ENCODE results near the gene PRKN.

PRKN gene

GRCh38 chr6:162671580-162672165, 55.9 kb downstream of the PRKN start:
- DNase-seq, result no peak

- DNase-seq, result no peak
Measured at GRCh38 chr6:162670345-162670744, 57.2 kb downstream of the PRKN start.

GRCh38 chr6:162666246-162666645, 61.3 kb downstream of the PRKN start:
- no peak for DNase-seq

GRCh38 chr6:162653808-162654207, 73.8 kb downstream of the PRKN start:
- no peak for DNase-seq

- DNase-seq, result no peak
Measured at GRCh38 chr6:162651505-162651904, 76.1 kb downstream of the PRKN start.

- no peak for DNase-seq
Measured at GRCh38 chr6:162649271-162649670, 78.3 kb downstream of the PRKN start.

GRCh38 chr6:162644153-162644552, 83.4 kb downstream of the PRKN start:
- DNase-seq, result no peak

GRCh38 chr6:162640756-162641155, 86.8 kb downstream of the PRKN start:
- DNase-seq, result no peak

GRCh38 chr6:162639951-162640350, 87.6 kb downstream of the PRKN start:
- no peak for DNase-seq

- DNase-seq, result no peak
Measured at GRCh38 chr6:162638931-162639574, 88.5 kb downstream of the PRKN start.

GRCh38 chr6:162637317-162637716, 90.2 kb downstream of the PRKN start:
- no peak for DNase-seq

- DNase-seq, result no peak
Measured at GRCh38 chr6:162636167-162636566, 91.4 kb downstream of the PRKN start.

- DNase-seq, result no peak
Measured at GRCh38 chr6:162631546-162631945, 96.0 kb downstream of the PRKN start.

- no peak for DNase-seq
Measured at GRCh38 chr6:162630069-162630468, 97.5 kb downstream of the PRKN start.

- no peak for DNase-seq
Measured at GRCh38 chr6:162627825-162628224, 99.7 kb downstream of the PRKN start.

GRCh38 chr6:162627362-162627761, 100.2 kb downstream of the PRKN start:
- no peak for DNase-seq

- DNase-seq, result no peak
Measured at GRCh38 chr6:162626869-162627268, 100.7 kb downstream of the PRKN start.

GRCh38 chr6:162625846-162626540, 101.6 kb downstream of the PRKN start:
- DNase-seq, result no peak

- DNase-seq, result no peak
Measured at GRCh38 chr6:162622572-162622971, 105.0 kb downstream of the PRKN start.

- DNase-seq, result no peak
Measured at GRCh38 chr6:162621246-162621645, 106.3 kb downstream of the PRKN start.

- no peak for DNase-seq
Measured at GRCh38 chr6:162620073-162620472, 107.5 kb downstream of the PRKN start.

GRCh38 chr6:162618448-162619002, 109.0 kb downstream of the PRKN start:
- DNase-seq, result no peak

- DNase-seq, result no peak
Measured at GRCh38 chr6:162615016-162615705, 112.4 kb downstream of the PRKN start.
